Loucy (cell line): Measurements from ENCODE around the gene XKR8.

Experiments
- EZH2phosphoT487 ChIP-seq: fragments of 200-600 bp; IDR thresholded peaks from 2 replicates; pipeline ENCODE4 v1.6.1; 2018; ENCODE audit warnings: antibody characterized with exemption, mild to moderate bottlenecking, moderate library complexity, borderline replicate concordance
- TF ChIP-seq, protein P1 (sequence below): fragments of 200-600 bp; sonication (generic); conservative IDR thresholded peaks from 2 replicates; pipeline ENCODE4 v1.5.1; 2014; ENCODE audit warnings: mild to moderate bottlenecking, antibody characterized with exemption, low read length

DNA sequence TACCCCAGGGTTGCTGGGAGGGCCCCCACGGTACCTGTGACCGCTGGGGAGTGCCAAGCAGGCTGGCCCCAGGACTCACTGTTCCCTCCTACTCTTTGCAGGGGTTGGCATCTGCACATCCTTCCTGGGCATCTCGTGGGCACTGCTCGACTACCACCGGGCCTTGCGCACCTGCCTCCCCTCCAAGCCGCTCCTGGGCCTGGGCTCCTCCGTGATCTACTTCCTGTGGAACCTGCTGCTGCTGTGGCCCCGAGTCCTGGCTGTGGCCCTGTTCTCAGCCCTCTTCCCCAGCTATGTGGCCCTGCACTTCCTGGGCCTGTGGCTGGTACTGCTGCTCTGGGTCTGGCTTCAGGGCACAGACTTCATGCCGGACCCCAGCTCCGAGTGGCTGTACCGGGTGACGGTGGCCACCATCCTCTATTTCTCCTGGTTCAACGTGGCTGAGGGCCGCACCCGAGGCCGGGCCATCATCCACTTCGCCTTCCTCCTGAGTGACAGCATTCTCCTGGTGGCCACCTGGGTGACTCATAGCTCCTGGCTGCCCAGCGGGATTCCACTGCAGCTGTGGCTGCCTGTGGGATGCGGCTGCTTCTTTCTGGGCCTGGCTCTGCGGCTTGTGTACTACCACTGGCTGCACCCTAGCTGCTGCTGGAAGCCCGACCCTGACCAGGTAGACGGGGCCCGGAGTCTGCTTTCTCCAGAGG, 6.8 kb downstream of the XKR8 start:
- TF ChIP-seq, protein P1, sequence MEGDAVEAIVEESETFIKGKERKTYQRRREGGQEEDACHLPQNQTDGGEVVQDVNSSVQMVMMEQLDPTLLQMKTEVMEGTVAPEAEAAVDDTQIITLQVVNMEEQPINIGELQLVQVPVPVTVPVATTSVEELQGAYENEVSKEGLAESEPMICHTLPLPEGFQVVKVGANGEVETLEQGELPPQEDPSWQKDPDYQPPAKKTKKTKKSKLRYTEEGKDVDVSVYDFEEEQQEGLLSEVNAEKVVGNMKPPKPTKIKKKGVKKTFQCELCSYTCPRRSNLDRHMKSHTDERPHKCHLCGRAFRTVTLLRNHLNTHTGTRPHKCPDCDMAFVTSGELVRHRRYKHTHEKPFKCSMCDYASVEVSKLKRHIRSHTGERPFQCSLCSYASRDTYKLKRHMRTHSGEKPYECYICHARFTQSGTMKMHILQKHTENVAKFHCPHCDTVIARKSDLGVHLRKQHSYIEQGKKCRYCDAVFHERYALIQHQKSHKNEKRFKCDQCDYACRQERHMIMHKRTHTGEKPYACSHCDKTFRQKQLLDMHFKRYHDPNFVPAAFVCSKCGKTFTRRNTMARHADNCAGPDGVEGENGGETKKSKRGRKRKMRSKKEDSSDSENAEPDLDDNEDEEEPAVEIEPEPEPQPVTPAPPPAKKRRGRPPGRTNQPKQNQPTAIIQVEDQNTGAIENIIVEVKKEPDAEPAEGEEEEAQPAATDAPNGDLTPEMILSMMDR, result no peak
- no peak for TF ChIP-seq EZH2phosphoT487
